Keratinocyte (primary cell): ENCODE measurements around the gene RASD2. TPM values are rescaled to one million over a fixed set of nuclear protein-coding genes. Genes with fewer than 3 reads are reported as not detected.

ENCODE experiments used
- DNase-seq: peaks from one replicate; pipeline ENCODE4 v3.0.0-alpha.2; 2011; ENCODE audit warnings: low read depth, missing footprints, low spot score
- FAIRE-seq: peaks from 2 replicates; lab custom pipeline; 2011; peaks lifted over from hg19 to GRCh38; lab: Jason Lieb, UNC
- H2AFZ ChIP-seq: 2 replicates; pipeline ENCODE4 v1.6.0; 2012; ENCODE audit warnings: low read length, control low read depth, inconsistent platforms; ENCODE audit not compliant: control insufficient read depth
- H3K27ac ChIP-seq: 2 replicates; pipeline ENCODE4 v1.5.1; 2011; ENCODE audit warnings: low read length; ENCODE audit not compliant: control insufficient read depth, insufficient read depth
- H3K27me3 ChIP-seq: 3 replicates; pipeline ENCODE4 v1.6.0; 2011; ENCODE audit warnings: low read length; ENCODE audit not compliant: control insufficient read depth, insufficient read depth; ENCODE audit errors: extremely low read depth
- H3K36me3 ChIP-seq, 2 experiments: 2 replicates in 1 of 2; 3 replicates in 1 of 2; pipeline ENCODE4 v1.5.1; 2011; ENCODE audit warnings: low read length in 2 of 2, mild to moderate bottlenecking in 1 of 2; ENCODE audit not compliant: control insufficient read depth in 2 of 2, insufficient read depth in 2 of 2; ENCODE audit errors: extremely low read depth in 1 of 2
- H3K4me1 ChIP-seq: 3 replicates; pipeline ENCODE4 v1.5.1; 2011; ENCODE audit warnings: low read length; ENCODE audit not compliant: control insufficient read depth, insufficient read depth; ENCODE audit errors: extremely low read depth
- H3K4me2 ChIP-seq: 3 replicates; pipeline ENCODE4 v1.6.0; 2011; ENCODE audit warnings: low read depth, low read length; ENCODE audit not compliant: control insufficient read depth, insufficient read depth; ENCODE audit errors: extremely low read depth
- H3K4me3 ChIP-seq, 3 experiments: fragments of 200-600 bp in 1 of 3; sonication (generic) in 1 of 3; 2 replicates in 2 of 3; 3 replicates in 1 of 3; pipeline ENCODE4 v1.5.1; 2011 to 2016; ENCODE audit warnings: low read length in 3 of 3, mild to moderate bottlenecking in 3 of 3, control low read depth in 2 of 3, inconsistent platforms in 1 of 3, low read depth in 1 of 3, mixed read lengths in 1 of 3, mixed run types in 1 of 3, moderate library complexity in 1 of 3; ENCODE audit not compliant: control insufficient read depth in 2 of 3, insufficient read depth in 2 of 3; ENCODE audit errors: extremely low read depth in 1 of 3
- H3K79me2 ChIP-seq: 2 replicates; pipeline ENCODE4 v1.6.0; 2012; ENCODE audit warnings: low read length; ENCODE audit not compliant: control insufficient read depth, insufficient read depth
- H3K9ac ChIP-seq: 3 replicates; pipeline ENCODE4 v1.6.0; 2011; ENCODE audit warnings: low read length; ENCODE audit not compliant: control insufficient read depth, insufficient read depth; ENCODE audit errors: extremely low read depth
- H3K9me1 ChIP-seq: 3 replicates; pipeline ENCODE4 v1.6.0; 2011; ENCODE audit warnings: low read length; ENCODE audit not compliant: control insufficient read depth, insufficient read depth; ENCODE audit errors: extremely low read depth
- H3K9me3 ChIP-seq: 2 replicates; pipeline ENCODE4 v1.5.1; 2012; ENCODE audit warnings: low read depth, low read length; ENCODE audit not compliant: control insufficient read depth
- H4K20me1 ChIP-seq: 3 replicates; pipeline ENCODE4 v1.6.0; 2011; ENCODE audit warnings: low read length; ENCODE audit not compliant: control insufficient read depth, insufficient read depth; ENCODE audit errors: extremely low read depth
- CTCF ChIP-seq, 3 experiments: IDR thresholded peaks in 1 of 3; conservative IDR thresholded peaks in 1 of 3; optimal IDR thresholded peaks in 1 of 3; 2 replicates in 2 of 3; 3 replicates in 1 of 3; pipeline versions ENCODE3 to v1.5.1; 2011; ENCODE audit warnings: low read length in 3 of 3, mild to moderate bottlenecking in 3 of 3, moderate library complexity in 2 of 3, control low read depth in 1 of 3, inconsistent platforms in 1 of 3; ENCODE audit not compliant: insufficient read depth in 2 of 3; ENCODE audit errors: extremely low read depth in 1 of 3
- EZH2 ChIP-seq: IDR thresholded peaks from one replicate; pipeline ENCODE4 v1.6.1; 2012; ENCODE audit warnings: inconsistent platforms, mild to moderate bottlenecking, low read length, moderate library complexity
- dilution Hi-C: fragments of 300-500 bp; cut with MboI; formaldehyde crosslinking; loops from one replicate; pipeline ENCODE4 v1.7.0; 2020; ENCODE audit warnings: low sequenced_read_pairs; ENCODE audit not compliant: extremely low pct_ligation_motif_present
- polyA plus RNA-seq, 5 experiments: library from polyadenylated mRNA; depleted of rRNA in 3 of 5; stranded (reverse) in 3 of 5; stranded (forward) in 1 of 5; unstranded in 1 of 5; fragments of >200 nt; gene quantifications; 1 replicate in 1 of 5; 2 replicates in 3 of 5; 3 replicates in 1 of 5; pipeline versions ENCODE4 v1.2.1 to v1.2.3, GENCODE V29; 2011 to 2012; ENCODE audit warnings: missing spikeins in 2 of 5, low read depth in 1 of 5, low replicate concordance in 1 of 5

Gene RASD2
- polyA plus RNA-seq, 1 donor (not counting 4 experiments of a cell fraction or from before 2014, with no cell fraction given): 0.03 TPM

GRCh38 chr22:35568751-35569739 is 28.4 kb downstream of the RASD2 start:
- Histone ChIP-seq H3K36me3 (no peaks in the 10 kb centered on the region), H3K79me2 (no peaks in the 10 kb centered on the region), H3K4me3 (no peak overlapping the region), H3K9ac (no peak overlapping the region), H3K4me1 (peaks cover 11% of the 10 kb centered on the region), H3K27ac (no peak overlapping the region), H3K27me3 (peaks cover 22% of the 10 kb centered on the region), H3K9me1 (no peaks in the 10 kb centered on the region), H3K4me2 (peak overlapping the region; percentile 39), H4K20me1 (no peaks in the 10 kb centered on the region), H2AFZ (no peak overlapping the region), H3K9me3 (no peaks in the 10 kb centered on the region)
- FAIRE-seq: peak; percentile 84
- peak; percentile 11 for DNase-seq
- TF ChIP-seq EZH2: no peak
- TF ChIP-seq CTCF (optimal IDR thresholded peaks at IDR 0.05 in 1 of 3, IDR thresholded peaks at IDR 0.05 in 1 of 3, conservative IDR thresholded peaks at IDR 0.05 in 1 of 3; ENCODE audit: extremely low read depth in 1 of 3, insufficient read depth in 2 of 3, low read length in 3 of 3): no peak
- dilution Hi-C loops: no loop called here

- Histone ChIP-seq H3K79me2 (no peaks in the 10 kb centered on the region), H2AFZ (no peak overlapping the region), H3K9ac (no peak overlapping the region), H3K27ac (no peak overlapping the region), H4K20me1 (no peaks in the 10 kb centered on the region), H3K27me3 (peaks cover 22% of the 10 kb centered on the region), H3K4me1 (peaks cover 11% of the 10 kb centered on the region), H3K4me2 (no peak overlapping the region), H3K36me3 (no peaks in the 10 kb centered on the region), H3K4me3 (no peak overlapping the region), H3K9me1 (no peaks in the 10 kb centered on the region), H3K9me3 (no peaks in the 10 kb centered on the region)
- no peak for FAIRE-seq
- dilution Hi-C loops: no loop called here
- TF ChIP-seq CTCF (optimal IDR thresholded peaks at IDR 0.05 in 1 of 3, IDR thresholded peaks at IDR 0.05 in 1 of 3, conservative IDR thresholded peaks at IDR 0.05 in 1 of 3; ENCODE audit: extremely low read depth in 1 of 3, insufficient read depth in 2 of 3, low read length in 3 of 3) (no peak), EZH2 (no peak)
- no peak for DNase-seq
These were observed 29.3 kb downstream of the RASD2 start for GRCh38 chr22:35569916-35570315.
